ENCODE results near the gene NPLOC4. TPM values are rescaled to one million over a fixed set of nuclear protein-coding genes. Genes with fewer than 3 reads are reported as not detected.

Gene NPLOC4
- total and polyA plus RNA-seq, 2 of the 13 experiments (the other 11 are each of a cell fraction or from before 2014, with no cell fraction given) = 57.0 to 97.0 TPM

GRCh38 chr17:81636505-81637288 is at the start of gene NPLOC4, which contains the start of gene TSPAN10 (continued):
- TF ChIP-seq, protein P1, sequence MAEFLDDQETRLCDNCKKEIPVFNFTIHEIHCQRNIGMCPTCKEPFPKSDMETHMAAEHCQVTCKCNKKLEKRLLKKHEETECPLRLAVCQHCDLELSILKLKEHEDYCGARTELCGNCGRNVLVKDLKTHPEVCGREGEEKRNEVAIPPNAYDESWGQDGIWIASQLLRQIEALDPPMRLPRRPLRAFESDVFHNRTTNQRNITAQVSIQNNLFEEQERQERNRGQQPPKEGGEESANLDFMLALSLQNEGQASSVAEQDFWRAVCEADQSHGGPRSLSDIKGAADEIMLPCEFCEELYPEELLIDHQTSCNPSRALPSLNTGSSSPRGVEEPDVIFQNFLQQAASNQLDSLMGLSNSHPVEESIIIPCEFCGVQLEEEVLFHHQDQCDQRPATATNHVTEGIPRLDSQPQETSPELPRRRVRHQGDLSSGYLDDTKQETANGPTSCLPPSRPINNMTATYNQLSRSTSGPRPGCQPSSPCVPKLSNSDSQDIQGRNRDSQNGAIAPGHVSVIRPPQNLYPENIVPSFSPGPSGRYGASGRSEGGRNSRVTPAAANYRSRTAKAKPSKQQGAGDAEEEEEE (CRISPR knock-in tag; IDR thresholded peaks at IDR 0.05; ENCODE audit: borderline replicate concordance) = no peak
- TF ChIP-seq TARDBP (CRISPR knock-in tag; IDR thresholded peaks at IDR 0.05) = peak; percentile 94
- peak; percentile 73 for TF ChIP-seq TFE3 (CRISPR knock-in tag; IDR thresholded peaks at IDR 0.05)
- no peak for TF ChIP-seq SOX6 (IDR thresholded peaks at IDR 0.05)
- TF ChIP-seq SOX6 (CRISPR knock-in tag; IDR thresholded peaks at IDR 0.05) = peak; percentile 53; the same call in 1 of the 2 replicates
- no peak for TF ChIP-seq ZFP41 (CRISPR knock-in tag; IDR thresholded peaks at IDR 0.05; ENCODE audit: borderline replicate concordance)
- TF ChIP-seq MEIS2 (CRISPR knock-in tag; IDR thresholded peaks at IDR 0.05) = peak; percentile 91
- TF ChIP-seq, protein P2, sequence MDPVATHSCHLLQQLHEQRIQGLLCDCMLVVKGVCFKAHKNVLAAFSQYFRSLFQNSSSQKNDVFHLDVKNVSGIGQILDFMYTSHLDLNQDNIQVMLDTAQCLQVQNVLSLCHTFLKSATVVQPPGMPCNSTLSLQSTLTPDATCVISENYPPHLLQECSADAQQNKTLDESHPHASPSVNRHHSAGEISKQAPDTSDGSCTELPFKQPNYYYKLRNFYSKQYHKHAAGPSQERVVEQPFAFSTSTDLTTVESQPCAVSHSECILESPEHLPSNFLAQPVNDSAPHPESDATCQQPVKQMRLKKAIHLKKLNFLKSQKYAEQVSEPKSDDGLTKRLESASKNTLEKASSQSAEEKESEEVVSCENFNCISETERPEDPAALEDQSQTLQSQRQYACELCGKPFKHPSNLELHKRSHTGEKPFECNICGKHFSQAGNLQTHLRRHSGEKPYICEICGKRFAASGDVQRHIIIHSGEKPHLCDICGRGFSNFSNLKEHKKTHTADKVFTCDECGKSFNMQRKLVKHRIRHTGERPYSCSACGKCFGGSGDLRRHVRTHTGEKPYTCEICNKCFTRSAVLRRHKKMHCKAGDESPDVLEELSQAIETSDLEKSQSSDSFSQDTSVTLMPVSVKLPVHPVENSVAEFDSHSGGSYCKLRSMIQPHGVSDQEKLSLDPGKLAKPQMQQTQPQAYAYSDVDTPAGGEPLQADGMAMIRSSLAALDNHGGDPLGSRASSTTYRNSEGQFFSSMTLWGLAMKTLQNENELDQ (CRISPR knock-in tag; IDR thresholded peaks at IDR 0.05; ENCODE audit: borderline replicate concordance) = peak; percentile 21; the same call in 1 of the 2 replicates
- TF ChIP-seq ZBTB7B (CRISPR knock-in tag; IDR thresholded peaks at IDR 0.05) = peak; percentile 48
- peak; percentile 57; the same call in 1 of the 2 replicates for TF ChIP-seq ZNF629 (CRISPR knock-in tag; conservative IDR thresholded peaks at IDR 0.05)
- 0 out of 2 replicates have a peak, but pooled peaks have one; percentile 61 for TF ChIP-seq AFF4 (CRISPR knock-in tag; IDR thresholded peaks at IDR 0.05)

All from HepG2 (cell line).